Measurements from ENCODE around the gene CANT1.

The CANT1 gene

GRCh38 chr17:79012563-79013134, 3.1 kb upstream of the CANT1 start:
- TF ChIP-seq POLR2A (IDR thresholded peaks at IDR 0.05; ENCODE audit: extremely low read depth, insufficient read length) = no peak
- no peak for TF ChIP-seq MAX (IDR thresholded peaks at IDR 0.05; ENCODE audit: low read depth, low read length)
- H3K4me3 ChIP-seq (ENCODE audit: low read depth, low read length) = no peak overlapping the region
- DNase-seq (ENCODE audit: low read depth) = no peak

- H3K4me3 ChIP-seq (ENCODE audit: low read depth, low read length) = no peak overlapping the region
- no peak for DNase-seq (ENCODE audit: low read depth)
- TF ChIP-seq POLR2A (IDR thresholded peaks at IDR 0.05; ENCODE audit: extremely low read depth, insufficient read length) (no peak), MAX (IDR thresholded peaks at IDR 0.05; ENCODE audit: low read depth, low read length) (no peak), MYC (IDR thresholded peaks at IDR 0.05; ENCODE audit: low read depth, low read length) (no peak)
- TF ChIP-seq, protein P1, sequence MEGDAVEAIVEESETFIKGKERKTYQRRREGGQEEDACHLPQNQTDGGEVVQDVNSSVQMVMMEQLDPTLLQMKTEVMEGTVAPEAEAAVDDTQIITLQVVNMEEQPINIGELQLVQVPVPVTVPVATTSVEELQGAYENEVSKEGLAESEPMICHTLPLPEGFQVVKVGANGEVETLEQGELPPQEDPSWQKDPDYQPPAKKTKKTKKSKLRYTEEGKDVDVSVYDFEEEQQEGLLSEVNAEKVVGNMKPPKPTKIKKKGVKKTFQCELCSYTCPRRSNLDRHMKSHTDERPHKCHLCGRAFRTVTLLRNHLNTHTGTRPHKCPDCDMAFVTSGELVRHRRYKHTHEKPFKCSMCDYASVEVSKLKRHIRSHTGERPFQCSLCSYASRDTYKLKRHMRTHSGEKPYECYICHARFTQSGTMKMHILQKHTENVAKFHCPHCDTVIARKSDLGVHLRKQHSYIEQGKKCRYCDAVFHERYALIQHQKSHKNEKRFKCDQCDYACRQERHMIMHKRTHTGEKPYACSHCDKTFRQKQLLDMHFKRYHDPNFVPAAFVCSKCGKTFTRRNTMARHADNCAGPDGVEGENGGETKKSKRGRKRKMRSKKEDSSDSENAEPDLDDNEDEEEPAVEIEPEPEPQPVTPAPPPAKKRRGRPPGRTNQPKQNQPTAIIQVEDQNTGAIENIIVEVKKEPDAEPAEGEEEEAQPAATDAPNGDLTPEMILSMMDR (IDR thresholded peaks at IDR 0.05; ENCODE audit: low read depth, low read length) = no peak
These were observed 2.0 kb upstream of the CANT1 start for GRCh38 chr17:79011451-79012147.

DNA sequence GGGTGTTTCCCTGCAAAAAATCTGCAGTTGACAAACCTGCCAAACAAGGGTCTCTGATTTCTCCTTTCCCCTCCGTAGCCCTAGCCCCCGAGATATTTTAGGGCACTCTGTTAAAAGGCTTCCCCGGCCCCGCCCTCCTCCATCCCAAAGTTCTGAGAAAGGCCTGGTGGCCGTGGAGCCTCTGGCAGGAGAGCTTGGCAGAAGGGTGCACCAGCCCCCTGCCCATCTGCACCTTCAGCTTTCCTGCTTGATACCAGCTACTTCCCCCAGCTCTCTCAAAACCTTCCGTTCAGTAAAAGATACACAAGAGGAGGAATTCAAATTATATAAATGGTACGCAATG, 711 bp upstream of the CANT1 start:
- DNase-seq (ENCODE audit: low read depth) = no peak
- no peak overlapping the region for H3K4me3 ChIP-seq (ENCODE audit: low read depth, low read length)
- TF ChIP-seq POLR2A (IDR thresholded peaks at IDR 0.05; ENCODE audit: extremely low read depth, insufficient read length) (no peak), MYC (IDR thresholded peaks at IDR 0.05; ENCODE audit: low read depth, low read length) (no peak), MAX (IDR thresholded peaks at IDR 0.05; ENCODE audit: low read depth, low read length) (no peak)
- TF ChIP-seq, protein P1 (IDR thresholded peaks at IDR 0.05; ENCODE audit: low read depth, low read length) = no peak

- DNase-seq (ENCODE audit: low read depth) = no peak
- TF ChIP-seq POLR2A (IDR thresholded peaks at IDR 0.05; ENCODE audit: extremely low read depth, insufficient read length) = no peak
- TF ChIP-seq, protein P1 (IDR thresholded peaks at IDR 0.05; ENCODE audit: low read depth, low read length) = no peak
- TF ChIP-seq MAX (IDR thresholded peaks at IDR 0.05; ENCODE audit: low read depth, low read length) = no peak
- TF ChIP-seq MYC (IDR thresholded peaks at IDR 0.05; ENCODE audit: low read depth, low read length) = no peak
- H3K4me3 ChIP-seq (ENCODE audit: low read depth, low read length) = peak overlapping the region; percentile 92
These were observed 737 bp downstream of the CANT1 start for GRCh38 chr17:79008666-79009387.

GRCh38 chr17:79007504-79008381, 1.8 kb downstream of the CANT1 start:
- H3K4me3 ChIP-seq (ENCODE audit: low read depth, low read length) = no peak overlapping the region
- DNase-seq (ENCODE audit: low read depth) = no peak
- TF ChIP-seq, protein P1 (IDR thresholded peaks at IDR 0.05; ENCODE audit: low read depth, low read length) = no peak
- TF ChIP-seq MAX (IDR thresholded peaks at IDR 0.05; ENCODE audit: low read depth, low read length) (no peak), POLR2A (IDR thresholded peaks at IDR 0.05; ENCODE audit: extremely low read depth, insufficient read length) (no peak), MYC (IDR thresholded peaks at IDR 0.05; ENCODE audit: low read depth, low read length) (no peak)

Data from NB4 (cell line).